ENCODE measurements around the gene RC3H1. TPM values are rescaled to one million over a fixed set of nuclear protein-coding genes. Genes with fewer than 3 reads are reported as not detected.

RC3H1 gene
- total RNA-seq, 1 donor from 2014 or later, result 35.0 TPM

- DNase-seq (ENCODE audit: low spot score), result no peak
Observed at GRCh38 chr1:173887627-173888026, 134.5 kb downstream of the RC3H1 start.

- DNase-seq (ENCODE audit: low spot score), result no peak
Observed at GRCh38 chr1:173886746-173887611, 135.2 kb downstream of the RC3H1 start.

GRCh38 chr1:173884701-173885100, 137.5 kb downstream of the RC3H1 start:
- no peak for DNase-seq (ENCODE audit: low spot score)

Other genes with a start within 250 kb of the RC3H1 start
- 16.9 TPM for gene DARS2, start 197.7 kb downstream of the RC3H1 start, total RNA-seq
- gene CENPL, start 197.5 kb downstream of the RC3H1 start, total RNA-seq, result 5.5 TPM
- 234 TPM for gene GAS5, start 154.4 kb downstream of the RC3H1 start, total RNA-seq
- gene ZBTB37, start 154.0 kb downstream of the RC3H1 start, total RNA-seq, result 13.0 TPM
- 1.2 TPM for gene SERPINC1, start 105.0 kb downstream of the RC3H1 start, total RNA-seq
- gene RABGAP1L, start 137.2 kb upstream of the RC3H1 start, total RNA-seq, result 87.4 TPM

All from mucosa of gallbladder (tissue), 1 donor.